H1 (cell line): ENCODE measurements around the gene PCDH19. TPM values are rescaled to one million over a fixed set of nuclear protein-coding genes. Genes with fewer than 3 reads are reported as not detected.
"Not testable (repeated sequence)": the region's sequence is repeated elsewhere in the genome, so short reads cannot be mapped to it uniquely, and the experiment has no call there.

ENCODE experiments used
- CTCF ChIA-PET: fragments of 300-600 bp; sonication (Branson Sonifier 250); formaldehyde crosslinking; loops from one replicate; lab custom pipeline; 2021; ENCODE audit not compliant: partially characterized antibody; lab: Charles Lee
- POLR2A ChIA-PET: fragments of 300-600 bp; sonication (Branson Sonifier 250); formaldehyde crosslinking; loops from one replicate; lab custom pipeline; 2021; ENCODE audit warnings: inconsistent platforms; ENCODE audit not compliant: partially characterized antibody; lab: Charles Lee
- DNase-seq, 2 experiments: peaks; one replicate each; pipeline versions ENCODE4 v3.0.0 to v3.0.0-alpha.2; 2010 to 2022; ENCODE audit warnings: low spot score in 2 of 2, low read depth in 1 of 2, mixed read lengths in 1 of 2
- FAIRE-seq: peaks from 2 replicates; lab custom pipeline; 2011; peaks lifted over from hg19 to GRCh38; lab: Jason Lieb, UNC
- H2AFZ ChIP-seq: 2 replicates; pipeline ENCODE4 v1.8.1; 2012; ENCODE audit warnings: low read length, inconsistent platforms
- H2AK5ac ChIP-seq: 2 replicates; pipeline ENCODE4 v1.6.1; 2013; ENCODE audit warnings: low read depth, low read length
- H2BK120ac ChIP-seq: replicated peaks from 2 replicates; pipeline ENCODE3; 2013; ENCODE audit warnings: low read depth, low read length, inconsistent platforms
- H2BK12ac ChIP-seq: 2 replicates; pipeline ENCODE4 v1.6.1; 2013; ENCODE audit warnings: low read depth, low read length
- H2BK15ac ChIP-seq: 2 replicates; pipeline ENCODE4 v1.6.1; 2013; ENCODE audit warnings: low read length
- H2BK20ac ChIP-seq: 2 replicates; pipeline ENCODE4 v1.6.1; 2013; ENCODE audit warnings: low read length
- H2BK5ac ChIP-seq: 2 replicates; pipeline ENCODE4 v1.6.1; 2013; ENCODE audit warnings: low read depth, low read length
- H3K14ac ChIP-seq: 2 replicates; pipeline ENCODE4 v1.6.1; 2013; ENCODE audit warnings: inconsistent platforms; ENCODE audit not compliant: insufficient read length
- H3K18ac ChIP-seq: 2 replicates; pipeline ENCODE4 v1.6.1; 2013; ENCODE audit warnings: low read length; ENCODE audit errors: extremely low read depth
- H3K23ac ChIP-seq: 2 replicates; pipeline ENCODE4 v1.6.1; 2013; ENCODE audit warnings: inconsistent platforms; ENCODE audit not compliant: insufficient read length
- H3K23me2 ChIP-seq: 2 replicates; pipeline ENCODE4 v1.6.1; 2013; ENCODE audit warnings: low read depth, low read length
- H3K27ac ChIP-seq: 2 replicates; pipeline ENCODE4 v1.6.1; 2011; ENCODE audit warnings: low read depth, low read length, inconsistent platforms
- H3K27me3 ChIP-seq, 4 experiments: replicated peaks in 1 of 4; 1 replicate in 1 of 4; 2 replicates in 3 of 4; pipeline versions ENCODE4 v1.6.1 to v1.8.1; 2011 to 2013; ENCODE audit warnings: low read length in 3 of 4, mild to moderate bottlenecking in 3 of 4, inconsistent platforms in 2 of 4, mixed read lengths in 2 of 4, moderate library complexity in 1 of 4; ENCODE audit not compliant: control insufficient read depth in 3 of 4, insufficient read depth in 3 of 4; ENCODE audit errors: extremely low read depth in 1 of 4
- H3K36me3 ChIP-seq, 4 experiments: 2 replicates each; pipeline versions ENCODE4 v1.6.1 to v1.8.1; 2011 to 2013; ENCODE audit warnings: mild to moderate bottlenecking in 4 of 4, low read length in 3 of 4, moderate library complexity in 2 of 4, control low read depth in 1 of 4, inconsistent platforms in 1 of 4; ENCODE audit not compliant: insufficient read depth in 4 of 4, control insufficient read depth in 2 of 4
- H3K4ac ChIP-seq: replicated peaks from 2 replicates; pipeline ENCODE3; 2013; ENCODE audit warnings: low read length, low read depth, mixed read lengths, inconsistent platforms; ENCODE audit not compliant: insufficient read length
- H3K4me1 ChIP-seq, 4 experiments: replicated peaks in 1 of 4; 1 replicate in 1 of 4; 2 replicates in 3 of 4; pipeline versions ENCODE4 v1.6.1 to v1.8.1; 2011 to 2013; ENCODE audit warnings: low read length in 3 of 4, inconsistent platforms in 2 of 4, mixed read lengths in 1 of 4; ENCODE audit not compliant: insufficient read depth in 4 of 4, control insufficient read depth in 3 of 4
- H3K4me2 ChIP-seq, 2 experiments: 2 replicates each; pipeline versions ENCODE4 v1.6.1 to v1.8.1; 2011 to 2013; ENCODE audit warnings: low read depth in 2 of 2, low read length in 2 of 2, control low read depth in 1 of 2, inconsistent platforms in 1 of 2, mild to moderate bottlenecking in 1 of 2; ENCODE audit not compliant: insufficient read depth in 1 of 2
- H3K4me3 ChIP-seq, 4 experiments: fragments of 200-600, 300-600 bp in 1 of 4; sonication (generic), shearing (Covaris generic), sonication (Bioruptor Twin) in 1 of 4; 2 replicates each; pipeline versions ENCODE4 v1.5.1 to v1.8.1; 2011 to 2016; ENCODE audit warnings: low read length in 4 of 4, low read depth in 3 of 4, control low read depth in 2 of 4, inconsistent platforms in 2 of 4, mild to moderate bottlenecking in 2 of 4, mixed read lengths in 1 of 4, moderate library complexity in 1 of 4; ENCODE audit not compliant: insufficient read depth in 2 of 4; ENCODE audit errors: extremely low read depth in 1 of 4
- H3K56ac ChIP-seq: replicated peaks from 2 replicates; pipeline ENCODE3; 2013; ENCODE audit warnings: low read depth, mild to moderate bottlenecking, mixed read lengths, low read length, inconsistent platforms; ENCODE audit not compliant: insufficient read length
- H3K79me1 ChIP-seq: 2 replicates; pipeline ENCODE4 v1.6.1; 2013; ENCODE audit warnings: low read depth, low read length, control low read depth
- H3K79me2 ChIP-seq, 2 experiments: 2 replicates each; pipeline versions ENCODE4 v1.6.1 to v1.8.1; 2012 to 2013; ENCODE audit warnings: low read length in 2 of 2, mild to moderate bottlenecking in 2 of 2, inconsistent platforms in 1 of 2; ENCODE audit not compliant: insufficient read depth in 2 of 2, control insufficient read depth in 1 of 2
- H3K9ac ChIP-seq, 4 experiments: replicated peaks in 1 of 4; 1 replicate in 1 of 4; 2 replicates in 3 of 4; pipeline versions ENCODE4 v1.6.1 to v1.8.1; 2011 to 2013; ENCODE audit warnings: low read depth in 3 of 4, low read length in 3 of 4, control low read depth in 2 of 4, mild to moderate bottlenecking in 2 of 4, moderate library complexity in 2 of 4, inconsistent platforms in 1 of 4; ENCODE audit errors: extremely low read depth in 1 of 4
- H3K9me3 ChIP-seq, 2 experiments: 2 replicates each; pipeline versions ENCODE4 v1.6.1 to v1.8.1; 2012 to 2013; ENCODE audit warnings: mild to moderate bottlenecking in 2 of 2, moderate library complexity in 2 of 2, control low read depth in 1 of 2, inconsistent platforms in 1 of 2, low read depth in 1 of 2, low read length in 1 of 2, mixed read lengths in 1 of 2; ENCODE audit not compliant: insufficient read depth in 2 of 2
- H4K20me1 ChIP-seq, 2 experiments: replicated peaks in 1 of 2; 2 replicates each; pipeline versions ENCODE3 to v1.8.1; 2011 to 2013; ENCODE audit warnings: inconsistent platforms in 2 of 2, low read length in 2 of 2, mild to moderate bottlenecking in 1 of 2; ENCODE audit not compliant: insufficient read depth in 2 of 2, control insufficient read depth in 1 of 2
- H4K5ac ChIP-seq: 2 replicates; pipeline ENCODE4 v1.6.1; 2013; ENCODE audit warnings: low read length, low read depth, mixed read lengths, inconsistent platforms; ENCODE audit not compliant: insufficient read length
- H4K8ac ChIP-seq: 2 replicates; pipeline ENCODE4 v1.8.0; 2013; ENCODE audit warnings: mild to moderate bottlenecking, moderate library complexity, low read length, inconsistent platforms; ENCODE audit not compliant: insufficient read depth; ENCODE audit errors: extremely low read depth
- H4K91ac ChIP-seq: replicated peaks from 2 replicates; pipeline ENCODE3; 2013; ENCODE audit warnings: low read length, mixed read lengths, inconsistent platforms; ENCODE audit not compliant: insufficient read length
- WGBS, 2 experiments: shearing (Covaris generic) in 1 of 2; methylation state at CpG; one replicate each; pipeline versions ENCODE4 v1.1.6 to v1.1.7; 2013 to 2015; ENCODE audit warnings: low lambda C conversion rate in 2 of 2, mixed read lengths in 2 of 2, inconsistent platforms in 1 of 2, low coverage in 1 of 2, missing lambda C conversion rate in 1 of 2; ENCODE audit not compliant: insufficient replicate concordance in 2 of 2, insufficient coverage in 1 of 2, insufficient read length in 1 of 2; ENCODE audit errors: extremely low coverage in 1 of 2, missing lambda C conversion rate in 1 of 2; 5-methylcytosine and 5-hydroxymethylcytosine counted together
- polyA plus RNA-seq, 7 experiments: library from polyadenylated mRNA; depleted of rRNA in 3 of 7; stranded (reverse) in 5 of 7; unstranded in 2 of 7; fragments of >200 nt in 5 of 7; fragments of 200-250 nt in 2 of 7; gene quantifications; 1 replicate in 5 of 7; 2 replicates in 1 of 7; 4 replicates in 1 of 7; pipeline versions ENCODE4 v1.2.1 to v1.2.3, GENCODE V29; 2011 to 2013; ENCODE audit warnings: missing spikeins in 2 of 7, mixed read lengths in 2 of 7
- total RNA-seq: library from RNA; stranded (reverse); fragmentation: NEBNext Ultra II Directional; extraction: Animal tissue kit (Norgen Biotek cat#: 25700); gene quantifications from 2 replicates; pipeline ENCODE4 v1.2.1, GENCODE V29; 2021

The PCDH19 gene
- total and polyA plus RNA-seq, 2 of the 8 experiments (the other 6 are each of a cell fraction or from before 2014, with no cell fraction given): 0.12 to 1.2 TPM

DNA sequence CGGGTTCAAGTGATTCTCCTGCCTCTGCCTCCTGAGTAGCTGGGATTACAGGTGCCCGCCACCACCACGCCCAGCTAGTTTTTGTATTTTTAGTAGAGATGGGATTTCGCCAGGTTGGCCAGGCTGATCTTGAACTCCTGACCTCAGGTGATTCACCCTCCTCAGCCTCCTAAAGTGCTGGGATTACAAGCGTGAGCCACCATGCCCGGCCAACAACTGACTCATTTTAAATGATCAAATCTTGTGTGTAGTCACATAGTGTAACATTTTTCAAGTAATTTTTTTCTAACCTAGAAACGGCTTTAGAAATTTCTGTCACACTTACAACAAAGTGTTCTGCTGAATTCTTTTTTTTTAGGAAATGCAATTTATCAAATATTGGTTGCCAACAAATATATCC is 31.2 kb upstream of the PCDH19 start:
- H3K4me2 ChIP-seq, H3K9me3 ChIP-seq, H3K79me2 ChIP-seq, H3K18ac ChIP-seq, H3K23me2 ChIP-seq, H4K20me1 ChIP-seq, H4K91ac ChIP-seq, H2BK12ac ChIP-seq, H2AK5ac ChIP-seq, H3K56ac ChIP-seq, H3K23ac ChIP-seq, H3K9ac ChIP-seq, H3K14ac ChIP-seq, H4K5ac ChIP-seq, H3K36me3 ChIP-seq, FAIRE-seq, DNase-seq, H2BK15ac ChIP-seq, H3K4me1 ChIP-seq, H4K8ac ChIP-seq, H2BK5ac ChIP-seq, H3K4me3 ChIP-seq, H3K79me1 ChIP-seq, H3K4ac ChIP-seq, POLR2A ChIA-PET, H2BK20ac ChIP-seq, H2AFZ ChIP-seq, H3K27me3 ChIP-seq, H2BK120ac ChIP-seq, H3K27ac ChIP-seq: not testable (repeated sequence)
- CTCF ChIA-PET: interaction anchor here (0.7 kb wide), 1 partner anchor 15 kb away, joined by 4 read pairs; no protein-coding TSS in a partner anchor
- 88% methylated on average over 7 of the region's 7 CpGs; no CpG with 5 or more reads in 1 of the 2 experiments for WGBS, 2 experiments
